CD4-positive, alpha-beta T cell treated with Interleukin-17A for 4 hours (primary cell): ENCODE data around the gene TTC7B.

Source experiments
- DNase-seq: peaks from one replicate; pipeline ENCODE4 v3.0.0-alpha.2; 2020; ENCODE audit warnings: mixed read lengths

Gene TTC7B

GRCh38 chr14:90519262-90519920 lies 296.8 kb downstream of the TTC7B start:
- no peak for DNase-seq

- peak; percentile 73 for DNase-seq
Observed at GRCh38 chr14:90518941-90519256, 297.3 kb downstream of the TTC7B start.

GRCh38 chr14:90518069-90518940 lies 297.9 kb downstream of the TTC7B start:
- DNase-seq = no peak

DNA sequence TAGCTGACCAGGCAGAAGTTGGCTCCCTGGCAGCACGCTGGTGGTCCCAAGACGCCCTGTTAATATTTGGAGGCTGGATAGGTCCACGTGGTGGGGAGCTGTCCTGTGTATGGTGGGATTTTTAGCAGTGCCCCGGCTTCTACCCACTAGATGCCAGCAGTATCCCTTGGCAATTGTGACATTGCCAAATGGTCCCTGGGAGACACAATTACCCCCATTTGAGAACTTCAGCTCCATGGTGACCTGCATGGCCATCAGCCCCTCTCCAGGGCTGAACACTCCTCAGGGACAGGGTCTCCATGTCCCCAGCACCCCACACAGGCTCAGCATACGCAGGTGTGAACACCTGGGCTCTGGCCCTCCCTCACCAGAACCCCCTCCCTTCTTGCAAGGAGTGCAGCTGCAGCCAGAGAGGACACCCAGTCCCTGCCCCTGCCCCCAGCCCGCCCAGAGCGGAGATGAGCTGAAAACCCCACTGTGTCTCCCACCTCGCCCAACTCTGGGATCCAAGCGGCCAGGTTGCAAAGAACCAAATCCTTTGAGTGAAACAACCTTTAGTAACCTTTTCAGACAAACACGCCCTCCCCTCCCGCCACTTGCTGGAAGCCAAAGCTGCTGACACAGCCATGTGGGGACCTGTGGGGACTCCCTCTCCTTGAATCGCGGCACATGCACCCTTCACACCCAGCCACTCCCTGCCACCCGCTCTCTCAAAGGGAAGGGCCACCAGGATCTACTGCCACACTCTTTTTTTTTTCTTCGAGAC lies 299.0 kb downstream of the TTC7B start:
- no peak for DNase-seq

GRCh38 chr14:90514566-90514965 lies 301.7 kb downstream of the TTC7B start:
- DNase-seq = no peak

- no peak for DNase-seq
Observed at GRCh38 chr14:90514015-90514398, 302.2 kb downstream of the TTC7B start.

- DNase-seq = no peak
Observed at GRCh38 chr14:90513161-90514014, 302.8 kb downstream of the TTC7B start.

GRCh38 chr14:90512329-90512991 lies 303.8 kb downstream of the TTC7B start:
- DNase-seq = no peak

- no peak for DNase-seq
Observed at GRCh38 chr14:90511795-90512328, 304.4 kb downstream of the TTC7B start.

DNA sequence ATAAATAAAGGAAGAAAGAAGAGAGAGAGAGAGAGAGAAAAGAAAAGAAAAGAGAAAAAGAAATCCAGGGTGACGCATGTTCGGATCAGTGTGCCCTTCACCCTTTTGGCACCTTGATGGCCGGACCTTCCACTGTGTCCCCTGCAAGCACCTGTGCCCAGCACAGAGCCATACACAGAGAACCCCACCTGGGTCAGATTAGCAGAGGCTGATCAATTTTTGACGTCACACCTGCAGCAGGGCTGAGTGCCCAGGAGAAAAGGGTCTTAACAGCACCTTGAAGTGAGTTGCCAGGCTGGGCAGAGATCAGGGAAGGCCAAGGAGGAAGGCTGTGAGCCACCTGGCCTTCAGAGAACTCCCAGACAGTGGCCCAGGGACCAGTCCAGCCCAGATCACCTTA lies 305.0 kb downstream of the TTC7B start:
- no peak for DNase-seq

- no peak for DNase-seq
Observed at GRCh38 chr14:90510159-90510558, 306.1 kb downstream of the TTC7B start.

DNA sequence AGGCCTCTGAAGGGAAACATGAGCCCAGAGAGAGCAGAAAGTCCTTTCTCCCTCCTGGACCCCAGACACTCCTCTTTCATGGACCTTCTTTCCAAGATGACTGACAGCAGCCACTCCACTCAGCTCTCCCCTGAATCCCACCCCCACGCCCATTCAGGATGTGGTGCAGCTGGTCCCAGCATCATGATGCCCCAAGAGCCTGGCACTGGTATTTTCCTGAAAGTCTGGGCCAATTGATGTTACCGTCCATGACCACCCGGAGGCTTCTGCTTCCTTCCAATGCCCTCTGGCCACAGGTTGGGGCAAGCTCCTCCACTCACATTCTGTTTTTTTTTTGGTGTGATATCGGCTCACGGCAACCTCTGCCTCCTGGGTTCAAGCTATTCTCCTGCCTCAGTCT lies 306.8 kb downstream of the TTC7B start:
- no peak for DNase-seq

DNA sequence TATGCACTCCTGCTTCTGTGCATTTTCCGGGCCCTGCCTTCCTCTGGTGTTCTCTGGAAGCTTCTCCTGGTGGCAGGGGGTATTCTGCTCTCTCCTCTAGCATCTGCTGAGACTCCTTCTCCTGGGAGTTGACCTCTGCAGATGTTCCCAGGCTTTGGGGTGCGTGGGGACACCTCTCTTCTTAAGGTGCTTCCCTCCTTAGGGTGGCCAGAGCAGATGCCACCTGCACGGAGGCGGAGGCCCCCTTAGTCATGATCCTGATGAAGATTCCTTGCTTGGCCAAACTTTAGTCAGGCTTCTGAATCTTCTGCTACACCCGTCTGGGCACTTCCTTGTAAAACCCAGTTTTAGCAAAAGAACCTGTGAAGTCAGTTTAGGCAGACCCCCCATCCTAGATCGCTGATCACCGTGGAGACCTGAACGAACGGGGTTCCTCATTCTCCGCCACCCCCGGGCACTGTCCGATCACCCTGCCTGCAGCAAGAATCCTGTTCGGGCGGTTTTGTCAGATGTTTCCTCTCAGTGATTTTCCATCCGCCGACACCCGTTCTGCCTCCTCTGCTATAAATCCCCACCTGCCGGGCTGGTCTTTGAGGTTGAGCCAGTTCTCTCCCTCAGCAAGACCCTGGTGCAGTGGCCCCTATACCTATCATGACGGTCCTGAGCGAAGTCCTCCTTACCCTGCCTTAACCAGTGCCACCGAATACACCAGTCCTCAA lies 307.5 kb downstream of the TTC7B start:
- DNase-seq = no peak

DNA sequence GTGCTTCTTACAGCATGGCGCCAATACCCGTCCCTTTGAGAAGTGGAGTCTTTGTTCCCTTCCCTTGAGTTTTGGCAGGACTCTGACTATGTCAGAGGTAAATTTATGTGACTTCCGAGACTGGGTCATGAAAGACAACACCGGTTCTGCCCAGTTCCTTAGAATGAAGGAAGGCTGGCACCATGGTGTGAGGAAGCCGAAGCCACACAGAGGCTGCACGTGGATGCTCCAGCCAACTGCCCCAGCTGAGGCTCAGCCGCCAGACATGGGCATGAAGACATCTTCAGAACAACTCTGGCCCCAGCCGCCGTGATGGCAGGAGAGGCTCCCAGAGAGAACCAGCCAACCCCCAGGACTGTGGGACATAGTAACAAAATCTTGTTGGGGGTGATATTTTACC lies 308.2 kb downstream of the TTC7B start:
- DNase-seq = no peak

GRCh38 chr14:90507428-90507827 lies 308.8 kb downstream of the TTC7B start:
- DNase-seq = no peak

GRCh38 chr14:90506748-90507147 lies 309.5 kb downstream of the TTC7B start:
- no peak for DNase-seq

DNA sequence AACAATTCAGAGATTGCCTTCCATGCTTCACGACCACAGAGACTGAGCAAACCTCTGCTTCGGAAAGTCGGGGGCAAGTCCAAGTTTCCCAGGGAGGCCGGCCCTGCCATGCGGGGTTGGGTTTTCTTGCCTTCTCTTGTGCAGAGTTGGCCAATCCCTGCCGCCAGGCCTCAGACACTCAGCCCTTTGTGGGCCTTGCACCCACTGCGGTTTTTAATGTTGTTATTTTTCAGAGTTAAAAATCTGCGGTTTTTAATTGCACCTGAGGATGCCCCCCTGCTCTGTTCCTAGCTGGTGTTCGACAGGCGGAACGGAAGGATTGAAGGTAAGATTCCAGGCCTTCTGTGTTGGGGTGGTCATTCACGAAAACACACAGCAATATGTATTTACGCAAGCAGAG lies 310.7 kb downstream of the TTC7B start:
- no peak for DNase-seq

DNA sequence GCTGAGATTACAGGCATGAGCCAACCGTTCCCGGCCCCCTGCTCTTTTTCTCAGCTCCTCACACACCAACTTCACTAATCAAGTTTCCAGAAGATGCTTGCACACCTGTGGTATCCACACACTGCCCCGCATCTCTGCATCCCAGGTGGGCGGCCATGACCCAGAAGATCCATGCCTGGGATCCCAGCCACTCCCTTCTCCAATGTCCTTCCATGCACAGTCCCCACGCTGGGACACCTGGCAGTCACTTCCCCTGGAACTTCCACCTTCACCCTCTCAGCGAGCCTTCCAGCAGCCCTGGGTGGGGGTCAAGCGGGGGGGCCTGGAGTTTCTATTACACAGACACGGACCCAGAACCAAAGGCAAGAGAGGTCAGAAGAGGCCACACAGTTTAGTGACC lies 311.6 kb downstream of the TTC7B start:
- no peak for DNase-seq

- no peak for DNase-seq
Observed at GRCh38 chr14:90503582-90503981, 312.6 kb downstream of the TTC7B start.

DNA sequence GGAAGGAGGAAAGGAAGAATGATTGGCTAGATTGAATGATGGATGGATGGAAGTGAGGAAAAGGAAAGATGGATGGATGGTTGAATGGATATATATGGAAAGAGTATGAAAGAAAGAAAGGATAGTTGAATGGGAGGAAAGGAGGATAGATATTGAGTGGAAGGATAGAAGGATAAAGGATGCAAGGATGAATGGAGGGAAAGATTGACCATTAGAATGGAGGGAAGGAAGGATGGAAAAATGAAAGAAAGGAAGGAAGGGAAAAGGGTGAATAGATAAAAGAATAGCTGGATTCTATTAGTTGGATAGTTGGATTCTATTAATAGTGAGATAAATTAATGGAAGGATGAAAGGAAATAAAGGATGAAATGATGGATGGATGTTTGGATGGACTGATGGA lies 313.5 kb downstream of the TTC7B start:
- no peak for DNase-seq

GRCh38 chr14:90500665-90501370 lies 315.4 kb downstream of the TTC7B start:
- no peak for DNase-seq
